SU-DHL-6 (cell line): ENCODE results near the gene IL1R1.

Source experiments
- H2AFZ ChIP-seq: fragments of 200-600 bp; sonication (generic); 2 replicates; pipeline ENCODE4 v1.6.1; 2014; ENCODE audit warnings: low read depth, mild to moderate bottlenecking, moderate library complexity, mixed read lengths, antibody characterized with exemption, low read length; ENCODE audit not compliant: severe bottlenecking
- H3F3A ChIP-seq: fragments of 200-600 bp; shearing (Covaris generic); 2 replicates; pipeline ENCODE4 v1.6.0; 2016; ENCODE audit warnings: antibody characterized with exemption, mild to moderate bottlenecking; ENCODE audit not compliant: insufficient read depth
- H3K27ac ChIP-seq: fragments of 200-600 bp; sonication (generic); 2 replicates; pipeline ENCODE4 v1.5.1; 2016; ENCODE audit warnings: low read depth, mild to moderate bottlenecking, low read length, moderate library complexity, mixed read lengths
- H3K27me3 ChIP-seq: fragments of 200-600 bp; sonication (generic), shearing (Covaris generic); 2 replicates; pipeline ENCODE4 v1.6.0; 2014; ENCODE audit warnings: mild to moderate bottlenecking, low read length
- H3K36me3 ChIP-seq: fragments of 200-600 bp; sonication (generic); 2 replicates; pipeline ENCODE4 v1.6.1; 2014; ENCODE audit warnings: mild to moderate bottlenecking, low read length, mixed read lengths
- H3K4me2 ChIP-seq: fragments of 300-600, 200-600 bp; shearing (Covaris generic), sonication (generic); 2 replicates; pipeline ENCODE4 v1.6.0; 2014; ENCODE audit warnings: low read length, low read depth, mild to moderate bottlenecking; ENCODE audit not compliant: poor library complexity, severe bottlenecking
- H3K4me3 ChIP-seq: fragments of 200-600 bp; sonication (generic); 2 replicates; pipeline ENCODE4 v1.5.1; 2014; ENCODE audit warnings: antibody characterized with exemption, low read length, mild to moderate bottlenecking, mixed read lengths; ENCODE audit not compliant: insufficient read depth, poor library complexity, severe bottlenecking
- H3K79me2 ChIP-seq: fragments of 200-600 bp; sonication (generic); 2 replicates; pipeline ENCODE4 v1.6.1; 2014; ENCODE audit warnings: mild to moderate bottlenecking, low read length, moderate library complexity; ENCODE audit not compliant: insufficient read depth
- H3K9ac ChIP-seq: fragments of 200-600 bp; sonication (generic); 2 replicates; pipeline ENCODE4 v1.7.0; 2014; ENCODE audit warnings: mild to moderate bottlenecking, low read length
- H3K9me2 ChIP-seq: fragments of 200-600 bp; sonication (generic); replicated peaks from 2 replicates; pipeline ENCODE4 v1.6.1; 2014; ENCODE audit warnings: low read length; ENCODE audit not compliant: insufficient read depth
- H3K9me3 ChIP-seq: fragments of 200-600 bp; sonication (generic); 2 replicates; pipeline ENCODE4 v1.6.1; 2014; ENCODE audit warnings: low read length, mixed read lengths; ENCODE audit not compliant: insufficient read depth
- H4K20me1 ChIP-seq: fragments of 200-600 bp; sonication (generic); 2 replicates; pipeline ENCODE4 v1.6.1; 2014; ENCODE audit warnings: low read depth, mild to moderate bottlenecking, antibody characterized with exemption, low read length, moderate library complexity, mixed read lengths
- CTCF ChIP-seq: fragments of 200-600 bp; sonication (generic); IDR thresholded peaks from one replicate; pipeline ENCODE4 v1.5.1; 2017; ENCODE audit warnings: antibody characterized with exemption, mild to moderate bottlenecking, low read length, moderate library complexity; ENCODE audit not compliant: insufficient read depth, poor library complexity, severe bottlenecking
- EZH2phosphoT487 ChIP-seq: fragments of 200-600 bp; sonication (generic), shearing (Covaris generic); conservative IDR thresholded peaks from 2 replicates; pipeline ENCODE4 v1.6.1; 2018; ENCODE audit warnings: mild to moderate bottlenecking, antibody characterized with exemption, low read length, moderate library complexity, mixed read lengths

Gene IL1R1

GRCh38 chr2:102209474-102209873 is 66.9 kb downstream of the IL1R1 start:
- H4K20me1 ChIP-seq, result no peaks in the 10 kb centered on the region; the same call in 1 of the 2 replicates
- H3K36me3 ChIP-seq, result no peaks in the 10 kb centered on the region
- no peak overlapping the region for H3K27ac ChIP-seq
- H3K27me3 ChIP-seq, result no peaks in the 10 kb centered on the region
- H3K4me2 ChIP-seq, result no peak overlapping the region
- TF ChIP-seq CTCF (no peak), EZH2phosphoT487 (no peak)
- H3K9me2 ChIP-seq, result no peaks in the 10 kb centered on the region
- no peak overlapping the region for H3K4me3 ChIP-seq
- H3K9ac ChIP-seq, result no peak overlapping the region
- no peaks in the 10 kb centered on the region for H3F3A ChIP-seq
- H3K9me3 ChIP-seq, result no peaks in the 10 kb centered on the region
- no peaks in the 10 kb centered on the region for H3K79me2 ChIP-seq
- H2AFZ ChIP-seq, result no peak overlapping the region

GRCh38 chr2:102217032-102217431 is 74.5 kb downstream of the IL1R1 start:
- peaks cover 13% of the 10 kb centered on the region; the same call in 1 of the 2 replicates for H3K9me3 ChIP-seq
- H3K9me2 ChIP-seq, result no peaks in the 10 kb centered on the region
- H2AFZ ChIP-seq, result no peak overlapping the region
- no peak overlapping the region for H3K4me2 ChIP-seq
- no peak for TF ChIP-seq CTCF
- no peak for TF ChIP-seq EZH2phosphoT487
- H3K9ac ChIP-seq, result no peak overlapping the region
- no peaks in the 10 kb centered on the region; the same call in 1 of the 2 replicates for H4K20me1 ChIP-seq
- H3K79me2 ChIP-seq, result no peaks in the 10 kb centered on the region
- no peak overlapping the region for H3K27ac ChIP-seq
- H3F3A ChIP-seq, result no peaks in the 10 kb centered on the region
- H3K27me3 ChIP-seq, result no peaks in the 10 kb centered on the region
- H3K4me3 ChIP-seq, result no peak overlapping the region
- no peaks in the 10 kb centered on the region for H3K36me3 ChIP-seq

GRCh38 chr2:102224824-102225739 is 82.5 kb downstream of the IL1R1 start:
- Histone ChIP-seq H2AFZ (no peak overlapping the region), H4K20me1 (no peaks in the 10 kb centered on the region), H3K9me3 (no peaks in the 10 kb centered on the region), H3K27ac (no peak overlapping the region), H3K79me2 (no peaks in the 10 kb centered on the region), H3K4me2 (no peak overlapping the region), H3K36me3 (no peaks in the 10 kb centered on the region), H3K4me3 (no peak overlapping the region), H3K9me2 (no peaks in the 10 kb centered on the region), H3K9ac (no peak overlapping the region), H3F3A (no peaks in the 10 kb centered on the region), H3K27me3 (no peaks in the 10 kb centered on the region)
- no peak for TF ChIP-seq EZH2phosphoT487
- TF ChIP-seq CTCF, result no peak
